Loucy (cell line): ENCODE results near the gene RNF44.

ENCODE experiments used
- H2AFZ ChIP-seq: fragments of 200-600 bp; sonication (generic); 2 replicates; pipeline ENCODE4 v1.6.0; 2016; ENCODE audit warnings: antibody characterized with exemption, mild to moderate bottlenecking, low read length, moderate library complexity
- H3F3A ChIP-seq: fragments of 200-600 bp; 2 replicates; pipeline ENCODE4 v1.6.0; 2016; ENCODE audit warnings: antibody characterized with exemption, low read depth, mild to moderate bottlenecking
- H3K27me3 ChIP-seq: fragments of 200-600 bp; sonication (generic); 2 replicates; pipeline ENCODE4 v1.6.1; 2014; ENCODE audit warnings: low read length, mild to moderate bottlenecking; ENCODE audit not compliant: insufficient read depth, poor library complexity, severe bottlenecking
- H3K36me3 ChIP-seq: fragments of 200-600 bp; sonication (generic); 2 replicates; pipeline ENCODE4 v1.6.1; 2016; ENCODE audit warnings: low read length; ENCODE audit not compliant: insufficient read depth
- H3K4me1 ChIP-seq: fragments of 200-600 bp; sonication (generic); 2 replicates; pipeline ENCODE4 v1.5.1; 2014; ENCODE audit warnings: low read length, mild to moderate bottlenecking; ENCODE audit not compliant: insufficient read depth, poor library complexity, severe bottlenecking
- H3K4me2 ChIP-seq: fragments of 200-600 bp; sonication (generic); 2 replicates; pipeline ENCODE4 v1.6.0; 2014; ENCODE audit warnings: antibody characterized with exemption, low read length, low read depth, mild to moderate bottlenecking; ENCODE audit not compliant: poor library complexity, severe bottlenecking
- H3K4me3 ChIP-seq: fragments of 200-600 bp; sonication (generic); 2 replicates; pipeline ENCODE4 v1.5.1; 2014; ENCODE audit warnings: low read length, mild to moderate bottlenecking, mixed read lengths; ENCODE audit not compliant: poor library complexity, severe bottlenecking
- H3K79me2 ChIP-seq: fragments of 200-600 bp; sonication (generic); 2 replicates; pipeline ENCODE4 v1.6.1; 2014; ENCODE audit warnings: low read length; ENCODE audit not compliant: insufficient read depth
- H3K9ac ChIP-seq: fragments of 200-600 bp; sonication (generic); 2 replicates; pipeline ENCODE4 v1.6.0; 2014; ENCODE audit warnings: mild to moderate bottlenecking, low read depth, low read length, moderate library complexity; ENCODE audit not compliant: poor library complexity, severe bottlenecking
- H3K9me2 ChIP-seq: fragments of 200-600 bp; sonication (generic); replicated peaks from 2 replicates; pipeline ENCODE4 v1.6.1; 2016; ENCODE audit warnings: low read depth, low read length, mixed read lengths
- H3K9me3 ChIP-seq: fragments of 200-600 bp; sonication (generic); 2 replicates; pipeline ENCODE4 v1.6.1; 2014; ENCODE audit warnings: mild to moderate bottlenecking, antibody characterized with exemption, low read length, low read depth; ENCODE audit not compliant: insufficient read depth
- H4K20me1 ChIP-seq: fragments of 200-600 bp; sonication (generic); 2 replicates; pipeline ENCODE4 v1.6.0; 2014; ENCODE audit warnings: antibody characterized with exemption, low read length, mild to moderate bottlenecking; ENCODE audit not compliant: insufficient read depth, poor library complexity, severe bottlenecking
- EZH2phosphoT487 ChIP-seq: fragments of 200-600 bp; IDR thresholded peaks from 2 replicates; pipeline ENCODE4 v1.6.1; 2018; ENCODE audit warnings: antibody characterized with exemption, mild to moderate bottlenecking, moderate library complexity, borderline replicate concordance
- TF ChIP-seq, protein P1 (sequence below): fragments of 200-600 bp; sonication (generic); conservative IDR thresholded peaks from 2 replicates; pipeline ENCODE4 v1.5.1; 2014; ENCODE audit warnings: mild to moderate bottlenecking, antibody characterized with exemption, low read length

RNF44 gene

DNA sequence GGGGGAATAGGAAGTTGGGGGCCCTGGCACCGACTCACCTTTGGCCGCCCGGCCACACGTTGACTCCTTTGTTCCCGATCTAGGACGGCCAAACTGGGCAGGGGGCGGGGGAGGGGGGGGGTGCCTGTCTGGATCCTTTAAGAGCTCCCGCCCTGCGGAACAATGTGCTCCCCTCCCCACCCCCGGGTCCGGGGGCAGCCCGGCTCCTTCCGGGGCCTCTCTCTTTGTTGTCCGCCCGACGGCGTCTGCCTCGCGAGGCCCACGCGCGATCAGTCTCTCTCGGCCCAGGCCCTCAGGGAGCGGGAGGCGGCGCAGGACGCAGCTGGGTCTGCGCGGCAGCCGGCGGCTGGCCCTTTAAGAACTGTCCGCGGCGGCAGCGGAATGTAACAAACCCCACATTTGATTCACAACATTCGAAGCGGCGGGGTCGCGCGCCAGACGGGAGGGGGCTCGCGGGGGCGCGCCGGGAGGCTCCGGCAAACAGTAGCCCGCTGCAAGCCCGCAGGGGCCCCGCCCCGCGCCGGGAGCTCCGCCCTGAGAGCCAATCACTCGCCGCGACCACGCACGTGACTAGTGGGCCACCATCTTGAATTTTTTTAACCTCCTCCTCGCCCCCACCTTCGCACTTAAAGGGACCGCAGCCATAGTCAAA lies at the start of gene RNF44:
Gene RNF44 (minus strand): TSS at position 501 of the 652 bp plus-strand sequence. CDS start 4,930 bp downstream, outside the sequence.
- Histone ChIP-seq H3K4me3 (peak within 1 kb of the TSS; percentile 85), H3K9ac (peak within 1 kb of the TSS; percentile 99), H3K9me2 (no peaks in the 10 kb centered on the region), H3K27me3 (peaks cover 6% of the 10 kb centered on the region), H3K9me3 (no peaks in the 10 kb centered on the region), H3F3A (no peaks in the 10 kb centered on the region; the same call in 1 of the 2 replicates), H3K79me2 (peaks cover 47% of the 10 kb centered on the region), H4K20me1 (peaks cover 13% of the 10 kb centered on the region), H3K4me2 (peak within 1 kb of the TSS; percentile 92), H3K36me3 (no peaks in the 10 kb centered on the region), H3K4me1 (peaks cover 20% of the 10 kb centered on the region), H2AFZ (no peak within 1 kb of the TSS)
- no peak for TF ChIP-seq EZH2phosphoT487
- TF ChIP-seq, protein P1, sequence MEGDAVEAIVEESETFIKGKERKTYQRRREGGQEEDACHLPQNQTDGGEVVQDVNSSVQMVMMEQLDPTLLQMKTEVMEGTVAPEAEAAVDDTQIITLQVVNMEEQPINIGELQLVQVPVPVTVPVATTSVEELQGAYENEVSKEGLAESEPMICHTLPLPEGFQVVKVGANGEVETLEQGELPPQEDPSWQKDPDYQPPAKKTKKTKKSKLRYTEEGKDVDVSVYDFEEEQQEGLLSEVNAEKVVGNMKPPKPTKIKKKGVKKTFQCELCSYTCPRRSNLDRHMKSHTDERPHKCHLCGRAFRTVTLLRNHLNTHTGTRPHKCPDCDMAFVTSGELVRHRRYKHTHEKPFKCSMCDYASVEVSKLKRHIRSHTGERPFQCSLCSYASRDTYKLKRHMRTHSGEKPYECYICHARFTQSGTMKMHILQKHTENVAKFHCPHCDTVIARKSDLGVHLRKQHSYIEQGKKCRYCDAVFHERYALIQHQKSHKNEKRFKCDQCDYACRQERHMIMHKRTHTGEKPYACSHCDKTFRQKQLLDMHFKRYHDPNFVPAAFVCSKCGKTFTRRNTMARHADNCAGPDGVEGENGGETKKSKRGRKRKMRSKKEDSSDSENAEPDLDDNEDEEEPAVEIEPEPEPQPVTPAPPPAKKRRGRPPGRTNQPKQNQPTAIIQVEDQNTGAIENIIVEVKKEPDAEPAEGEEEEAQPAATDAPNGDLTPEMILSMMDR: no peak

DNA sequence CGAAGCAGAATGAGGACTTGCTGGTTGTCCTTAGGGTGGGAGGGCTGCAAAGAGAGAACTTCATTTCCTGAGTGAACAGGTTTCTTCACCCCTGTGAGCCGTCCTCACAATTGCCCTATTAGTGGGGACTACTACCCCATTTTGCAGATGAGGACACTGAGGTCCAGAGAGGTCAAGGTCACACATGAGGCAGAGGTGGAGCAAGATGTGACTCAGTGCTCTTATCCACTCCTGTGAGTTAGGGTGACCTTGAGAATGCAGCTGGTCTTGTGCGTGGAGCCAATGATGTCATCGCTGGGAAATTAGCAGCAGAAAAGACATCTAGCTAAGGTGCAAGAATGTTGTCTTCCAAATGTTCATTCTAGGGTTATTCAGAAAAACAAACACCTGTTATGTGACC lies 45.9 kb upstream of the RNF44 start:
- H3K27me3 ChIP-seq: no peaks in the 10 kb centered on the region
- no peaks in the 10 kb centered on the region for H3K36me3 ChIP-seq
- no peaks in the 10 kb centered on the region for H3K4me1 ChIP-seq
- no peak overlapping the region for H3K4me3 ChIP-seq
- no peaks in the 10 kb centered on the region for H4K20me1 ChIP-seq
- H3K9ac ChIP-seq: no peak overlapping the region
- no peaks in the 10 kb centered on the region for H3K79me2 ChIP-seq
- H3F3A ChIP-seq: no peaks in the 10 kb centered on the region
- no peak overlapping the region for H2AFZ ChIP-seq
- TF ChIP-seq EZH2phosphoT487: no peak
- TF ChIP-seq, protein P1: no peak
- peaks cover 6% of the 10 kb centered on the region; the same call in 1 of the 2 replicates for H3K9me3 ChIP-seq
- H3K9me2 ChIP-seq: no peaks in the 10 kb centered on the region
- no peak overlapping the region for H3K4me2 ChIP-seq

DNA sequence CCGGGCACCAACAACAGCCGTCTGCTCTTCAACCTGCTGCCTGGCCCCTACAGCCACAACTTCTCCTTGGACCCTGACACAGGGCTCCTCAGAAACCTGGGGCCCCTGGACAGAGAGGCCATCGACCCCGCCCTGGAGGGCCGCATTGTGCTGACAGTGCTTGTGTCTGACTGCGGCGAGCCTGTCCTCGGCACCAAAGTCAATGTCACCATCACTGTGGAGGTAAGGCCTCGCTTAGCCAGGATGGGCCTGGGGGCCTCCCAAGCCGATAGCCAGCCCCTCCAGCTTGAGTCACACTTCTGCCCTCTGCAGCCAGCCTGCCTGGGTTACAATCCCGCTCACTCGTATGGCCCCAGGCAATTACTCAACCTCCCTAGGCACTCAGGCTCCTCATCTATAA lies 44.2 kb upstream of the RNF44 start:
- Histone ChIP-seq H2AFZ (no peak overlapping the region), H3K9me3 (peaks cover 6% of the 10 kb centered on the region; the same call in 1 of the 2 replicates)
- no peak for TF ChIP-seq EZH2phosphoT487
- TF ChIP-seq, protein P1: no peak

More for the DNA sequence above, 44.2 kb upstream of the RNF44 start:
- Histone ChIP-seq H3K36me3 (no peaks in the 10 kb centered on the region), H3K4me3 (no peak overlapping the region), H3K4me2 (no peak overlapping the region), H3K9me2 (no peaks in the 10 kb centered on the region), H3K79me2 (no peaks in the 10 kb centered on the region), H3K27me3 (no peaks in the 10 kb centered on the region), H4K20me1 (no peaks in the 10 kb centered on the region), H3F3A (no peaks in the 10 kb centered on the region), H3K4me1 (no peaks in the 10 kb centered on the region), H3K9ac (no peak overlapping the region)
